Transverse colon (tissue), 4 donors: ENCODE data around the gene NOTCH1. TPM values are rescaled to one million over a fixed set of nuclear protein-coding genes. Genes with fewer than 3 reads are reported as not detected.

Experiments
- DNase-seq: peaks from one replicate; pipeline ENCODE4 v3.0.0-alpha.2; 2019
- H3K27ac ChIP-seq, 4 donors: fragments of 200-600 bp; sonication (generic); 2 replicates each; pipeline ENCODE4 v1.5.1; 2016 to 2018; ENCODE audit warnings: inconsistent platforms in 4 of 4
- H3K27me3 ChIP-seq: fragments of 200-600 bp; sonication (generic); 2 replicates; pipeline ENCODE4 v1.5.1; 2017; ENCODE audit warnings: inconsistent platforms
- H3K36me3 ChIP-seq, 4 donors: fragments of 200-600 bp; sonication (generic); 2 replicates each; pipeline ENCODE4 v1.5.1; 2017 to 2019; ENCODE audit warnings: inconsistent platforms in 4 of 4
- H3K4me1 ChIP-seq, 4 donors: fragments of 200-600 bp; sonication (generic); 2 replicates each; pipeline ENCODE4 v1.5.1; 2017 to 2020; ENCODE audit warnings: inconsistent platforms in 4 of 4
- H3K4me3 ChIP-seq, 4 donors: fragments of 200-600 bp; sonication (generic); 1 replicate in 1 of 4; 2 replicates in 3 of 4; pipeline versions ENCODE4 v1.5.1 to v1.6.1; 2017 to 2019; ENCODE audit warnings: inconsistent platforms in 4 of 4
- H3K9me3 ChIP-seq, 2 donors: fragments of 200-600 bp; sonication (generic); 2 replicates each; pipeline ENCODE4 v1.5.1; 2017 to 2019; ENCODE audit warnings: inconsistent platforms in 2 of 2
- CTCF ChIP-seq, 5 experiments: fragments of 200-600 bp in 3 of 5; fragments of 450-650 bp in 2 of 5; sonication (generic) in 3 of 5; IDR thresholded peaks; 1 replicate in 2 of 5; 2 replicates in 3 of 5; pipeline ENCODE4 v1.5.1; 2016 to 2017; ENCODE audit warnings: antibody characterized with exemption in 5 of 5, inconsistent platforms in 3 of 5, mild to moderate bottlenecking in 2 of 5, moderate library complexity in 1 of 5
- EP300 ChIP-seq: sonication (generic); formaldehyde crosslinking; IDR thresholded peaks from one replicate; pipeline ENCODE4 v1.6.1; 2017; ENCODE audit warnings: antibody characterized with exemption, low read depth
- POLR2A ChIP-seq: fragments of 450-650 bp; IDR thresholded peaks from one replicate; pipeline ENCODE4 v1.6.1; 2016; ENCODE audit warnings: antibody characterized with exemption, mild to moderate bottlenecking, moderate library complexity
- POLR2AphosphoS5 ChIP-seq, 3 donors: sonication (generic); formaldehyde crosslinking; IDR thresholded peaks; one replicate each; pipeline ENCODE4 v1.6.1; 2016; ENCODE audit warnings: antibody characterized with exemption in 3 of 3
- WGBS, 2 donors: methylation state at CpG; one replicate each; pipeline ENCODE4 v1.1.5; 2018; ENCODE audit warnings: low coverage in 1 of 2; 5-methylcytosine and 5-hydroxymethylcytosine counted together
- in situ Hi-C, 4 donors: fragments of 200-750 bp; cut with MboI; loops; one replicate each; pipeline versions ENCODE4 v1.15.0 to v1.15.1; 2017; ENCODE audit warnings: low sequenced_read_pairs in 3 of 4, low pct_ligation_motif_present in 1 of 4, low pct_unique_long_range_greater_than_20kb in 1 of 4
- intact Hi-C: fragments of 100-400 bp; cut with DNase I; formaldehyde crosslinking; loops from one replicate; pipeline ENCODE4 v1.15.1; 2023; ENCODE audit warnings: low total_unique reads
- total RNA-seq, 4 donors: library from RNA; depleted of rRNA; stranded (reverse); fragments of >200 nt; gene quantifications; one replicate each; pipeline ENCODE4 v1.1.0, GENCODE V29; 2016

The NOTCH1 gene
- total RNA-seq, 4 donors from 2014 or later: 48.2 to 154 (median 98.2) TPM

- no peaks in the 10 kb centered on the region for H3K27me3 ChIP-seq
- in situ Hi-C loops (loop anchor here in 1 of 4 donors (10.0 kb wide), 1 partner anchor 148 kb away; no protein-coding TSS in a partner anchor), intact Hi-C loops (no loop called here)
- no peaks in the 10 kb centered on the region for H3K9me3 ChIP-seq
- H3K4me1 ChIP-seq: peaks cover 12 to 17% (median 14%) of the 10 kb centered on the region in 4 donors
- 88% methylated on average over 18 of the region's 18 CpGs; no CpG with 5 or more reads in 1 of the 2 donors for WGBS, 2 donors
- H3K27ac ChIP-seq: no peak overlapping the region
- H3K36me3 ChIP-seq: no peaks in the 10 kb centered on the region
- no peak for DNase-seq
- no peak overlapping the region for H3K4me3 ChIP-seq
- TF ChIP-seq EP300: no peak
- TF ChIP-seq POLR2AphosphoS5 (IDR thresholded peaks at IDR 0.05): no peak
- TF ChIP-seq CTCF (IDR thresholded peaks at IDR 0.05): no peak
- no peak for TF ChIP-seq POLR2A
Measured at GRCh38 chr9:136486823-136487620, 58.8 kb downstream of the NOTCH1 start.

GRCh38 chr9:136486131-136486530 is 59.7 kb downstream of the NOTCH1 start:
- H3K4me3 ChIP-seq: no peak overlapping the region
- WGBS, 2 donors: 93% methylated on average over 7 of the region's 7 CpGs; no CpG with 5 or more reads in 1 of the 2 donors
- intact Hi-C loops: no loop called here
- DNase-seq: no peak
- H3K27me3 ChIP-seq: no peaks in the 10 kb centered on the region
- no peaks in the 10 kb centered on the region for H3K9me3 ChIP-seq
- H3K36me3 ChIP-seq: no peaks in the 10 kb centered on the region
- in situ Hi-C loops: loop anchor here in 1 of 4 donors (10.0 kb wide), 1 partner anchor 149 kb away; no protein-coding TSS in a partner anchor
- no peak overlapping the region for H3K27ac ChIP-seq
- TF ChIP-seq EP300: no peak
- TF ChIP-seq CTCF (IDR thresholded peaks at IDR 0.05): no peak
- no peak for TF ChIP-seq POLR2A
- TF ChIP-seq POLR2AphosphoS5 (IDR thresholded peaks at IDR 0.05): no peak
- H3K4me1 ChIP-seq: peaks cover 20 to 26% (median 22%) of the 10 kb centered on the region in 4 donors

DNA sequence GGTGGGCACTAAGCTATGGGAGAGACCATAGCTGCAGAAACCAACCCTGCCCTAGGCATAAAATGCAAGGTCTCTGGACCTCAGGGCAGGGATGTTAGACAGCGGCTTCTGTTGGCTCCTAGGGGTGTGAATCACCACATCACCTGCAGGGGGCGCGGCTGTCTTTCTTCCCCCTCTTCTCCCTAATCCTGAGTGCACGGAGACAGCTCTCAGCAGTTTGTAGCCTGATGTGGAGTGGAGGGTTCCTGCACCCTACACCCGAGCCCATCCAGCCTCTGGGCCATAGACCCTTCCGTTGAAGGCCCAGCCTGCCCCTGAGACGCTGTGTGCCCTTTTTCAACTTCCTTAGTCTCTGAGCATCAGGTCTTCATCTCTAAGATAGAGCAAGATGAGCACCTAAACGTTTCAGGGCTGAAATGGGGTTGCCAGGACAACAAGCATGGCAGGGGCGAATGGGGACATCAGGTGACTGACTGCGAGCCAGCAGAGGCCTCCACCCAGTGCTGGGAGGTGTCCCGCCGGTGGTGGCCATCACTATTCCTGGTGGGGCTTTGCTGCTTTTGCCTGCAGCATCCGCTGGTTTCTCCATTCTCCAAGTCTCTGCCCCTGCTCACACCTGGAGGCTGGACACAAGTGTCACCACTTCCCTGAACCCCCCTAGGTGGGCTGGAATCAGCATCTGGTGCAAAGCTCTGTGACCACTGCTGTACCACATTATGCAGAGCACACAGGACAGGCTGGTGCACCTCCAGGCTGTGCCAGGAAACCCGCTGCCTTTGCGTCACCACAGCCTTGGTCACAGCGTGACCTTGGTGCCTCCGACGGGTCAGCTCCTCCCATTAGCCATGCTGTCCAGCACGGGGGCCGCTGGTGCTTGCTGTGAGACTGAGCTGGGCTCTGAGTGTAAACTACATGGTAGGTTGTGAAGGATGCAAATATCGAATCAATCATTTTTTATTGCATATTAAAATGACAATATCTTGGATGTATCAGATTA is 60.5 kb downstream of the NOTCH1 start:
- TF ChIP-seq CTCF (IDR thresholded peaks at IDR 0.05) (peak; percentile 87 to 95 (median 93)), EP300 (no peak), POLR2A (no peak), POLR2AphosphoS5 (IDR thresholded peaks at IDR 0.05) (no peak)
- no peaks in the 10 kb centered on the region for H3K27me3 ChIP-seq
- H3K27ac ChIP-seq: peak overlapping the region in 2 of 4 donors; percentile 98 to 100
- H3K36me3 ChIP-seq: no peaks in the 10 kb centered on the region
- DNase-seq: peak; percentile 88
- intact Hi-C loops: no loop called here
- H3K4me3 ChIP-seq: no peak overlapping the region
- peaks cover 20 to 27% (median 23%) of the 10 kb centered on the region in 4 donors for H3K4me1 ChIP-seq
- 33 to 86% methylated on average over 1 to 21 of the region's 21 CpGs for WGBS, 2 donors
- in situ Hi-C loops: loop anchor here in 1 of 4 donors (10.0 kb wide), 1 partner anchor 149 kb away; no protein-coding TSS in a partner anchor
- H3K9me3 ChIP-seq: no peaks in the 10 kb centered on the region
